Type B pancreatic cell (in vitro differentiated cells): ENCODE data around the gene PHACTR2. TPM values are rescaled to one million over a fixed set of nuclear protein-coding genes. Genes with fewer than 3 reads are reported as not detected.
A peak's percentile ranks its signal among the peaks of the same experiment; 100 is the strongest.

ENCODE experiments used
- DNase-seq: peaks from one replicate; pipeline ENCODE4 v3.0.0; 2021; ENCODE audit warnings: mixed read lengths; ENCODE audit not compliant: unreplicated experiment; ENCODE audit errors: extremely low spot score
- H3K27ac Mint-ChIP-seq: 2 replicates; pipeline ENCODE4 v1.8.0; 2021; ENCODE audit warnings: mild to moderate bottlenecking, mixed read lengths
- H3K27me3 Mint-ChIP-seq: 2 replicates; pipeline ENCODE4 v1.8.0; 2021; ENCODE audit warnings: mixed read lengths
- H3K36me3 Mint-ChIP-seq: 2 replicates; pipeline ENCODE4 v1.8.0; 2021; ENCODE audit warnings: mixed read lengths
- H3K4me1 Mint-ChIP-seq: one replicate; pipeline ENCODE4 v1.8.0; 2021; ENCODE audit warnings: mixed read lengths; ENCODE audit not compliant: unreplicated experiment
- H3K4me3 Mint-ChIP-seq: 2 replicates; pipeline ENCODE4 v1.8.0; 2021; ENCODE audit warnings: mild to moderate bottlenecking, mixed read lengths
- H3K9me3 Mint-ChIP-seq: 2 replicates; pipeline ENCODE4 v1.8.0; 2021; ENCODE audit warnings: mixed read lengths
- CTCF ChIP-seq: fragments of 200-600 bp; sonication (generic); conservative IDR thresholded peaks from 2 replicates; pipeline ENCODE4 v1.5.0; 2021; ENCODE audit warnings: antibody characterized with exemption, mild to moderate bottlenecking
- total RNA-seq: library from RNA; stranded (reverse); gene quantifications from 2 replicates; pipeline ENCODE4 v1.2.1, GENCODE V29; 2021; ENCODE audit warnings: low replicate concordance

The PHACTR2 gene
- total RNA-seq, 1 donor from 2014 or later, result 59.2 TPM

GRCh38 chr6:143692696-143693095 is 14.9 kb downstream of the PHACTR2 start:
- H3K36me3 Mint-ChIP-seq, result peaks cover 20% of the 10 kb centered on the region
- TF ChIP-seq CTCF, result no peak
- H3K27me3 Mint-ChIP-seq, result no peaks in the 10 kb centered on the region
- H3K4me1 Mint-ChIP-seq, result peaks cover 50% of the 10 kb centered on the region
- no peaks in the 10 kb centered on the region for H3K9me3 Mint-ChIP-seq
- no peak for DNase-seq
- H3K4me3 Mint-ChIP-seq, result no peak overlapping the region
- H3K27ac Mint-ChIP-seq, result peak overlapping the region; percentile 19

- Mint-ChIP-seq H3K27ac (peak overlapping the region; percentile 59), H3K9me3 (peaks cover 7% of the 10 kb centered on the region), H3K36me3 (peaks cover 17% of the 10 kb centered on the region), H3K27me3 (no peaks in the 10 kb centered on the region), H3K4me3 (no peak overlapping the region), H3K4me1 (peaks cover 48% of the 10 kb centered on the region)
- DNase-seq, result no peak
- TF ChIP-seq CTCF, result no peak
Observed at GRCh38 chr6:143694013-143694412, 16.2 kb downstream of the PHACTR2 start.

- peak overlapping the region; percentile 48 for H3K4me3 Mint-ChIP-seq
- H3K27me3 Mint-ChIP-seq, result no peaks in the 10 kb centered on the region
- H3K36me3 Mint-ChIP-seq, result peaks cover 18% of the 10 kb centered on the region
- no peak for TF ChIP-seq CTCF
- H3K9me3 Mint-ChIP-seq, result peaks cover 9% of the 10 kb centered on the region
- H3K27ac Mint-ChIP-seq, result no peak overlapping the region
- DNase-seq, result no peak
- H3K4me1 Mint-ChIP-seq, result peaks cover 48% of the 10 kb centered on the region
Observed at GRCh38 chr6:143694560-143694959, 16.8 kb downstream of the PHACTR2 start.

GRCh38 chr6:143695130-143695968 is 17.6 kb downstream of the PHACTR2 start:
- Mint-ChIP-seq H3K36me3 (peaks cover 15% of the 10 kb centered on the region), H3K4me1 (peaks cover 46% of the 10 kb centered on the region), H3K27me3 (no peaks in the 10 kb centered on the region), H3K4me3 (peak overlapping the region; percentile 11), H3K9me3 (peaks cover 9% of the 10 kb centered on the region), H3K27ac (peak overlapping the region; percentile 16)
- no peak for TF ChIP-seq CTCF
- DNase-seq, result no peak

- DNase-seq, result no peak
- H3K27me3 Mint-ChIP-seq, result no peaks in the 10 kb centered on the region
- peaks cover 52% of the 10 kb centered on the region for H3K4me1 Mint-ChIP-seq
- H3K36me3 Mint-ChIP-seq, result peaks cover 12% of the 10 kb centered on the region
- H3K27ac Mint-ChIP-seq, result peak overlapping the region; percentile 30
- H3K4me3 Mint-ChIP-seq, result no peak overlapping the region
- no peak for TF ChIP-seq CTCF
- peaks cover 9% of the 10 kb centered on the region for H3K9me3 Mint-ChIP-seq
Observed at GRCh38 chr6:143695969-143696663, 18.4 kb downstream of the PHACTR2 start.
